Stomach (tissue), 9 donors: ENCODE measurements around the gene PCBD2. TPM values are rescaled to one million over a fixed set of nuclear protein-coding genes. Genes with fewer than 3 reads are reported as not detected.

Experiments
- DNase-seq, 2 donors: peaks; one replicate each; pipeline versions ENCODE4 v3.0.0 to v3.0.0-alpha.2; 2013 to 2019
- H3K27ac ChIP-seq, 5 donors: fragments of 200-600 bp in 4 of 5; sonication (generic) in 4 of 5; one replicate each; pipeline ENCODE4 v1.5.1; 2013 to 2019; ENCODE audit warnings: mild to moderate bottlenecking in 1 of 5, moderate library complexity in 1 of 5
- H3K27me3 ChIP-seq, 3 donors: fragments of 200-600 bp; sonication (generic); one replicate each; pipeline ENCODE4 v1.5.1; 2017 to 2019; ENCODE audit warnings: mixed run types in 1 of 3
- H3K36me3 ChIP-seq, 4 donors: fragments of 200-600 bp; sonication (generic); 1 replicate in 3 of 4; 2 replicates in 1 of 4; pipeline ENCODE4 v1.5.1; 2016 to 2019
- H3K4me1 ChIP-seq, 4 donors: fragments of 200-600 bp; sonication (generic); one replicate each; pipeline ENCODE4 v1.5.1; 2016 to 2019
- H3K4me3 ChIP-seq, 4 donors: fragments of 200-600 bp; sonication (generic) in 3 of 4; one replicate each; pipeline ENCODE4 v1.5.1; 2016 to 2019; ENCODE audit warnings: mild to moderate bottlenecking in 1 of 4
- H3K9me3 ChIP-seq, 4 donors: fragments of 200-600 bp; sonication (generic); one replicate each; pipeline ENCODE4 v1.5.1; 2016 to 2019
- CTCF ChIP-seq, 7 experiments: fragments of 450-650 bp in 4 of 7; fragments of 200-600 bp in 3 of 7; sonication (generic) in 3 of 7; IDR thresholded peaks; one replicate each; pipeline ENCODE4 v1.5.1; 2016 to 2019; ENCODE audit warnings: antibody characterized with exemption in 7 of 7, control low read depth in 2 of 7, mild to moderate bottlenecking in 1 of 7
- EP300 ChIP-seq: sonication (generic); formaldehyde crosslinking; IDR thresholded peaks from one replicate; pipeline ENCODE4 v1.6.1; 2017; ENCODE audit warnings: antibody characterized with exemption
- POLR2A ChIP-seq, 4 donors: fragments of 450-650 bp; IDR thresholded peaks; one replicate each; pipeline ENCODE4 v1.6.1; 2016; ENCODE audit warnings: antibody characterized with exemption in 4 of 4, control low read depth in 2 of 4, mild to moderate bottlenecking in 1 of 4, moderate library complexity in 1 of 4
- POLR2AphosphoS5 ChIP-seq, 3 donors: sonication (generic); formaldehyde crosslinking; IDR thresholded peaks; one replicate each; pipeline ENCODE4 v1.6.1; 2016; ENCODE audit warnings: antibody characterized with exemption in 3 of 3
- whole genome bisulfite sequencing, 5 donors: extraction: QIAGEN DNeasy Blood & Tissue Kit in 3 of 5; methylation state at CpG; one replicate each; pipeline versions ENCODE4 v1.1.5 to v1.1.7; 2013 to 2018; 5-methylcytosine and 5-hydroxymethylcytosine counted together
- intact Hi-C: fragments of 100-400 bp; cut with DNase I; formaldehyde crosslinking; loops from one replicate; pipeline ENCODE4 v1.15.1; 2023; ENCODE audit warnings: low total_unique reads
- polyA plus RNA-seq, 3 donors: library from polyadenylated mRNA; stranded (reverse); fragments of 200-250 nt; gene quantifications; one replicate each; pipeline ENCODE4 v1.2.3, GENCODE V29; 2013
- total RNA-seq, 5 donors: library from RNA; depleted of rRNA; stranded (reverse); fragments of >200 nt; gene quantifications; one replicate each; pipeline versions ENCODE4 v1.1.0 to v1.2.3, GENCODE V29; 2014 to 2016
- donor health status: healthy with polysubstance abuse.
- donor health status: Bipolar disorder and iron deficiency.
- donor health status: healthy.

Gene PCBD2
- total and polyA plus RNA-seq, 8 donors, result under 0.01 to 18.5 (median 7.1) TPM

GRCh38 chr5:135004376-135004775 lies 99.4 kb downstream of the PCBD2 start:
- Histone ChIP-seq H3K27me3 (no peaks in the 10 kb centered on the region), H3K4me3 (no peak overlapping the region), H3K9me3 (no peaks in the 10 kb centered on the region), H3K27ac (no peak overlapping the region), H3K36me3 (no peaks in the 10 kb centered on the region), H3K4me1 (no peaks in the 10 kb centered on the region)
- intact Hi-C loops, result no loop called here
- TF ChIP-seq CTCF (IDR thresholded peaks at IDR 0.05) (no peak), POLR2A (IDR thresholded peaks at IDR 0.05) (no peak), EP300 (no peak), POLR2AphosphoS5 (IDR thresholded peaks at IDR 0.05) (no peak)
- 82 to 93% (median 84%) methylated on average over 3 of the region's 3 CpGs for WGBS, 5 donors
- no peak for DNase-seq

- Histone ChIP-seq H3K4me1 (no peaks in the 10 kb centered on the region), H3K36me3 (no peaks in the 10 kb centered on the region), H3K4me3 (no peak overlapping the region), H3K27ac (no peak overlapping the region), H3K9me3 (no peaks in the 10 kb centered on the region), H3K27me3 (no peaks in the 10 kb centered on the region)
- 79 to 97% (median 88%) methylated on average over 2 to 3 of the region's 3 CpGs for WGBS, 5 donors
- TF ChIP-seq EP300 (no peak), POLR2AphosphoS5 (IDR thresholded peaks at IDR 0.05) (no peak), CTCF (IDR thresholded peaks at IDR 0.05) (no peak), POLR2A (IDR thresholded peaks at IDR 0.05) (no peak)
- intact Hi-C loops, result no loop called here
- DNase-seq, result no peak
These were observed 100.1 kb downstream of the PCBD2 start for GRCh38 chr5:135005076-135005475.

- Histone ChIP-seq H3K27me3 (no peaks in the 10 kb centered on the region), H3K4me1 (no peaks in the 10 kb centered on the region), H3K4me3 (no peak overlapping the region), H3K27ac (no peak overlapping the region), H3K9me3 (no peaks in the 10 kb centered on the region), H3K36me3 (no peaks in the 10 kb centered on the region)
- WGBS, 5 donors, result 89 to 95% (median 94%) methylated on average over 9 of the region's 9 CpGs
- intact Hi-C loops, result no loop called here
- no peak for DNase-seq
- TF ChIP-seq POLR2A (IDR thresholded peaks at IDR 0.05), result no peak
- no peak for TF ChIP-seq EP300
- TF ChIP-seq POLR2AphosphoS5 (IDR thresholded peaks at IDR 0.05), result no peak
- TF ChIP-seq CTCF (IDR thresholded peaks at IDR 0.05), result no peak
These were observed 102.4 kb downstream of the PCBD2 start for GRCh38 chr5:135007305-135007704.

- H3K27ac ChIP-seq, result no peak overlapping the region
- H3K4me1 ChIP-seq, result peaks cover 0 to 2% (median under 1%) of the 10 kb centered on the region in 4 donors
- H3K36me3 ChIP-seq, result no peaks in the 10 kb centered on the region
- intact Hi-C loops, result no loop called here
- no peak for DNase-seq
- H3K27me3 ChIP-seq, result no peaks in the 10 kb centered on the region
- no peak overlapping the region for H3K4me3 ChIP-seq
- 81 to 88% (median 85%) methylated on average over 11 of the region's 11 CpGs for WGBS, 5 donors
- no peaks in the 10 kb centered on the region for H3K9me3 ChIP-seq
- no peak for TF ChIP-seq POLR2AphosphoS5 (IDR thresholded peaks at IDR 0.05)
- TF ChIP-seq CTCF (IDR thresholded peaks at IDR 0.05), result no peak
- TF ChIP-seq POLR2A (IDR thresholded peaks at IDR 0.05), result no peak
- no peak for TF ChIP-seq EP300
These were observed 102.9 kb downstream of the PCBD2 start for GRCh38 chr5:135007749-135008363.
